ENCODE measurements around the gene SLC6A3. TPM values are rescaled to one million over a fixed set of nuclear protein-coding genes. Genes with fewer than 3 reads are reported as not detected.
"Not testable (repeated sequence)": the region's sequence is repeated elsewhere in the genome, so short reads cannot be mapped to it uniquely, and the experiment has no call there.

Gene SLC6A3
- total RNA-seq, 1 experiment from 2014 or later: not detected

DNA sequence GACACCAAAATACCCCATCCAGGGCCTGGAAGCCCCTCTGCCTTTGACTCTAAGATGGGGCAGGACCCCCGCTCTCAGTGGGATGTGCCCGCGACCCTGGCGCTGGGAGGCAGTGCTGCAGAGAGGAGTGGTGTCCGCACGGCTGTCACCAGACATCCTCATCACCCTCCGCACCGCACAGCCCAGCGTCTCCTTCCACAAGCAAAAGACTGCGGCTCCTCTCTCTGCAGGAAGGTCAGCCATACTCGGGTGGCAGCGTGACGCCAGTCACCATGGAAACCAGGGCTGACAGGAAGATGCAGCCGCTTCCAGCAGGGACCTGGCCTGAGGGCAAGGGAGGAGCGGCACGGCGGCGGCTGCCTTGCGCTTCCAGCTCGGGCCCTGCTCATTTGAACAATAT is 17.1 kb upstream of the SLC6A3 start:
- ChIA-PET CTCF (no interaction called here), POLR2A (ENCODE audit: low non-redundant PET) (no interaction called here)
- Histone ChIP-seq H3K36me3 (ENCODE audit: insufficient read depth, low read length, poor library complexity, severe bottlenecking) (peaks cover 23% of the 10 kb centered on the region), H3K27ac (ENCODE audit: low read depth, low read length, poor library complexity, severe bottlenecking) (no peak overlapping the region), H3K27me3 (replicated peaks; ENCODE audit: insufficient read depth, low read depth, low read length, poor library complexity) (no peaks in the 10 kb centered on the region), H3K4me3 (ENCODE audit: low read depth, low read length, poor library complexity, severe bottlenecking) (no peak overlapping the region), H3K9me3 (ENCODE audit: low read depth, low read length, poor library complexity, severe bottlenecking) (peaks cover 12% of the 10 kb centered on the region), H3K4me1 (ENCODE audit: insufficient read depth, low read length, poor library complexity, severe bottlenecking) (no peaks in the 10 kb centered on the region)
- TF ChIP-seq EZH2 (IDR thresholded peaks at IDR 0.05; ENCODE audit: borderline replicate concordance, low read depth, low read length, poor library complexity, severe bottlenecking): no peak
- TF ChIP-seq, protein P1, sequence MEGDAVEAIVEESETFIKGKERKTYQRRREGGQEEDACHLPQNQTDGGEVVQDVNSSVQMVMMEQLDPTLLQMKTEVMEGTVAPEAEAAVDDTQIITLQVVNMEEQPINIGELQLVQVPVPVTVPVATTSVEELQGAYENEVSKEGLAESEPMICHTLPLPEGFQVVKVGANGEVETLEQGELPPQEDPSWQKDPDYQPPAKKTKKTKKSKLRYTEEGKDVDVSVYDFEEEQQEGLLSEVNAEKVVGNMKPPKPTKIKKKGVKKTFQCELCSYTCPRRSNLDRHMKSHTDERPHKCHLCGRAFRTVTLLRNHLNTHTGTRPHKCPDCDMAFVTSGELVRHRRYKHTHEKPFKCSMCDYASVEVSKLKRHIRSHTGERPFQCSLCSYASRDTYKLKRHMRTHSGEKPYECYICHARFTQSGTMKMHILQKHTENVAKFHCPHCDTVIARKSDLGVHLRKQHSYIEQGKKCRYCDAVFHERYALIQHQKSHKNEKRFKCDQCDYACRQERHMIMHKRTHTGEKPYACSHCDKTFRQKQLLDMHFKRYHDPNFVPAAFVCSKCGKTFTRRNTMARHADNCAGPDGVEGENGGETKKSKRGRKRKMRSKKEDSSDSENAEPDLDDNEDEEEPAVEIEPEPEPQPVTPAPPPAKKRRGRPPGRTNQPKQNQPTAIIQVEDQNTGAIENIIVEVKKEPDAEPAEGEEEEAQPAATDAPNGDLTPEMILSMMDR (conservative IDR thresholded peaks at IDR 0.05; ENCODE audit: low read depth, low read length): no peak
- intact Hi-C loops (cut with micrococcal nuclease; ENCODE audit: unreplicated experiment): no loop called here
- no peak for DNase-seq (ENCODE audit: low spot score)
- no TSS peak for BruUV-seq (replicated peaks)

GRCh38 chr5:1461396-1461795 is 16.2 kb upstream of the SLC6A3 start:
- TF ChIP-seq EZH2 (IDR thresholded peaks at IDR 0.05; ENCODE audit: borderline replicate concordance, low read depth, low read length, poor library complexity, severe bottlenecking): no peak
- TF ChIP-seq, protein P1 (conservative IDR thresholded peaks at IDR 0.05; ENCODE audit: low read depth, low read length): no peak
- POLR2A ChIA-PET (ENCODE audit: low non-redundant PET): no interaction called here
- H3K27ac ChIP-seq (ENCODE audit: low read depth, low read length, poor library complexity, severe bottlenecking): no peak overlapping the region
- H3K4me3 ChIP-seq (ENCODE audit: low read depth, low read length, poor library complexity, severe bottlenecking): no peak overlapping the region
- intact Hi-C loops (cut with micrococcal nuclease; ENCODE audit: unreplicated experiment): no loop called here
- DNase-seq (ENCODE audit: low spot score): no peak
- H3K27me3 ChIP-seq (replicated peaks; ENCODE audit: insufficient read depth, low read depth, low read length, poor library complexity): no peaks in the 10 kb centered on the region
- peaks cover 23% of the 10 kb centered on the region for H3K36me3 ChIP-seq (ENCODE audit: insufficient read depth, low read length, poor library complexity, severe bottlenecking)
- no TSS peak for BruUV-seq (replicated peaks)
- CTCF ChIA-PET: no interaction called here
- no peaks in the 10 kb centered on the region for H3K4me1 ChIP-seq (ENCODE audit: insufficient read depth, low read length, poor library complexity, severe bottlenecking)
- peaks cover 21% of the 10 kb centered on the region for H3K9me3 ChIP-seq (ENCODE audit: low read depth, low read length, poor library complexity, severe bottlenecking)

- CTCF ChIA-PET: no interaction called here
- H3K4me3 ChIP-seq (ENCODE audit: low read depth, low read length, poor library complexity, severe bottlenecking): no peak overlapping the region
- POLR2A ChIA-PET (ENCODE audit: low non-redundant PET): no interaction called here
- BruUV-seq (replicated peaks): no TSS peak
- H3K27ac ChIP-seq (ENCODE audit: low read depth, low read length, poor library complexity, severe bottlenecking): no peak overlapping the region
- no peaks in the 10 kb centered on the region for H3K4me1 ChIP-seq (ENCODE audit: insufficient read depth, low read length, poor library complexity, severe bottlenecking)
- peaks cover 23% of the 10 kb centered on the region for H3K36me3 ChIP-seq (ENCODE audit: insufficient read depth, low read length, poor library complexity, severe bottlenecking)
- intact Hi-C loops (cut with micrococcal nuclease; ENCODE audit: unreplicated experiment): no loop called here
- peaks cover 31% of the 10 kb centered on the region for H3K9me3 ChIP-seq (ENCODE audit: low read depth, low read length, poor library complexity, severe bottlenecking)
- no peak for TF ChIP-seq EZH2 (IDR thresholded peaks at IDR 0.05; ENCODE audit: borderline replicate concordance, low read depth, low read length, poor library complexity, severe bottlenecking)
- TF ChIP-seq, protein P1 (conservative IDR thresholded peaks at IDR 0.05; ENCODE audit: low read depth, low read length): no peak
- DNase-seq (ENCODE audit: low spot score): no peak
- H3K27me3 ChIP-seq (replicated peaks; ENCODE audit: insufficient read depth, low read depth, low read length, poor library complexity): no peaks in the 10 kb centered on the region
Measured at GRCh38 chr5:1460054-1460682, 14.9 kb upstream of the SLC6A3 start.

GRCh38 chr5:1459435-1459834 is 14.2 kb upstream of the SLC6A3 start:
- POLR2A ChIA-PET (ENCODE audit: low non-redundant PET); BruUV-seq (replicated peaks); H3K27me3 ChIP-seq (replicated peaks; ENCODE audit: insufficient read depth, low read depth, low read length, poor library complexity); CTCF ChIA-PET; H3K4me3 ChIP-seq (ENCODE audit: low read depth, low read length, poor library complexity, severe bottlenecking); H3K27ac ChIP-seq (ENCODE audit: low read depth, low read length, poor library complexity, severe bottlenecking); H3K4me1 ChIP-seq (ENCODE audit: insufficient read depth, low read length, poor library complexity, severe bottlenecking); intact Hi-C loops (cut with micrococcal nuclease; ENCODE audit: unreplicated experiment); DNase-seq (ENCODE audit: low spot score): not testable (repeated sequence)
- H3K9me3 ChIP-seq (ENCODE audit: low read depth, low read length, poor library complexity, severe bottlenecking): peaks cover 38% of the 10 kb centered on the region
- H3K36me3 ChIP-seq (ENCODE audit: insufficient read depth, low read length, poor library complexity, severe bottlenecking): peaks cover 23% of the 10 kb centered on the region

- intact Hi-C loops (cut with micrococcal nuclease; ENCODE audit: unreplicated experiment); BruUV-seq (replicated peaks); H3K36me3 ChIP-seq (ENCODE audit: insufficient read depth, low read length, poor library complexity, severe bottlenecking); H3K4me3 ChIP-seq (ENCODE audit: low read depth, low read length, poor library complexity, severe bottlenecking); DNase-seq (ENCODE audit: low spot score); H3K27me3 ChIP-seq (replicated peaks; ENCODE audit: insufficient read depth, low read depth, low read length, poor library complexity); H3K4me1 ChIP-seq (ENCODE audit: insufficient read depth, low read length, poor library complexity, severe bottlenecking); H3K27ac ChIP-seq (ENCODE audit: low read depth, low read length, poor library complexity, severe bottlenecking); POLR2A ChIA-PET (ENCODE audit: low non-redundant PET): not testable (repeated sequence)
- peaks cover 51% of the 10 kb centered on the region for H3K9me3 ChIP-seq (ENCODE audit: low read depth, low read length, poor library complexity, severe bottlenecking)
- CTCF ChIA-PET: interaction anchor here (0.6 kb wide), 1 partner anchor 61 kb away, joined by 3 read pairs; no protein-coding TSS in a partner anchor
Measured at GRCh38 chr5:1456110-1456881, 11.1 kb upstream of the SLC6A3 start.
